GM12892 (cell line): ENCODE data around the gene IAH1. TPM values are rescaled to one million over a fixed set of nuclear protein-coding genes. Genes with fewer than 3 reads are reported as not detected.

Experiments used
- DNase-seq: peaks from one replicate; pipeline ENCODE4 v3.0.0; 2011; ENCODE audit not compliant: insufficient read length
- FAIRE-seq: peaks from 2 replicates; lab custom pipeline; 2011; peaks lifted over from hg19 to GRCh38; lab: Jason Lieb, UNC
- POLR2A ChIP-seq: IDR thresholded peaks from 2 replicates; pipeline ENCODE4 v1.6.1; 2011; ENCODE audit warnings: low read depth, low read length, control low read depth
- POLR2AphosphoS5 ChIP-seq: IDR thresholded peaks from 2 replicates; pipeline ENCODE4 v1.6.1; 2011; ENCODE audit warnings: low read depth, low read length, control low read depth
- TAF1 ChIP-seq: IDR thresholded peaks from 2 replicates; pipeline ENCODE4 v1.6.1; 2011; ENCODE audit warnings: low read depth, mild to moderate bottlenecking, control low read depth, low read length, borderline replicate concordance
- polyA plus RNA-seq: library from polyadenylated mRNA; unstranded; fragments of >200 nt; gene quantifications from one replicate; pipeline ENCODE4 v1.2.1, GENCODE V29; 2012; ENCODE audit warnings: missing spikeins, inconsistent platforms; ENCODE audit not compliant: missing spikeins

Gene IAH1, protein sequence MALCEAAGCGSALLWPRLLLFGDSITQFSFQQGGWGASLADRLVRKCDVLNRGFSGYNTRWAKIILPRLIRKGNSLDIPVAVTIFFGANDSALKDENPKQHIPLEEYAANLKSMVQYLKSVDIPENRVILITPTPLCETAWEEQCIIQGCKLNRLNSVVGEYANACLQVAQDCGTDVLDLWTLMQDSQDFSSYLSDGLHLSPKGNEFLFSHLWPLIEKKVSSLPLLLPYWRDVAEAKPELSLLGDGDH
- polyA plus RNA-seq = 81.6 TPM

DNA sequence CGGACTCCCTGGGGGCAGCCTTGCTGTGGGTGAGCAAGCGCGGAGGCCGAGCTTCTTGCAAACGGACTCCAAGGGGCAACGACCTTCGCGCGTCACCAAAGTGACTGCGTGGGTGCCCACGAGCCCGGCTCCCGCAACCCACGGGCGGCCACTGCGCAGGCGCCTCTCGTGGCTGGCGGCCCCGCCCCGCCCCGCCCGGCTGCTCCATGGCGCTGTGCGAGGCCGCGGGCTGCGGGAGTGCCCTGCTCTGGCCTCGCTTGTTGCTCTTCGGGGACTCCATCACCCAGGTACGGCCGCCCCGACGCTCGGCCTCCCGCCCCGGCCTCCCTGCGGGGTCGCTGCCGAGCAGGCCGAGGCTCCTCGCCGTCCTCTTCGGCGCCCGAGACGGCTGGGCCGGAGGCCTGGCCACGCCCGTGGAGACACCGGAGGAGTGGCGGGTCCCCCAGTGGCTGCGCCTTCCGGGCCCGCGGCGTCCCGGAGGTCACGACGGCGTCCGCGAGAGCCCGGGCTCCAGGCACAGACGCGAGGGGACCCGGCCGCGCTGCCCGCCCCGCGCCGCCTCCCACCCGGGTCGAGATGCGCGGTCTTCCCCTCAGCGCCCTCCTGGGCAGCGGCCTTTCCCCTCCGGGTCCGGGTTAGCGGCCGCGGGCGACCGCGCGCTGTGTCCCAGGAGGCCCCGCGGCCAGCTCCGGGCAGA, at the start of gene IAH1:
IAH1 (plus strand) TSS at position 191 of the 697 bp plus-strand sequence; CDS start at position 207, 16 bp downstream.
- TF ChIP-seq POLR2A (peak; percentile 67; the same call in 1 of the 2 replicates), POLR2AphosphoS5 (no peak; the same call in none of the 2 replicates), TAF1 (0 out of 2 replicates have a peak, but pooled peaks have one; percentile 18)
- peak; percentile 80 for FAIRE-seq
- peak; percentile 80 for DNase-seq

- DNase-seq (no peak), FAIRE-seq (no peak)
- TF ChIP-seq POLR2AphosphoS5 (no peak), POLR2A (no peak)
Measured at GRCh38 chr2:9428965-9429577, 45.3 kb upstream of the IAH1 start.

DNA sequence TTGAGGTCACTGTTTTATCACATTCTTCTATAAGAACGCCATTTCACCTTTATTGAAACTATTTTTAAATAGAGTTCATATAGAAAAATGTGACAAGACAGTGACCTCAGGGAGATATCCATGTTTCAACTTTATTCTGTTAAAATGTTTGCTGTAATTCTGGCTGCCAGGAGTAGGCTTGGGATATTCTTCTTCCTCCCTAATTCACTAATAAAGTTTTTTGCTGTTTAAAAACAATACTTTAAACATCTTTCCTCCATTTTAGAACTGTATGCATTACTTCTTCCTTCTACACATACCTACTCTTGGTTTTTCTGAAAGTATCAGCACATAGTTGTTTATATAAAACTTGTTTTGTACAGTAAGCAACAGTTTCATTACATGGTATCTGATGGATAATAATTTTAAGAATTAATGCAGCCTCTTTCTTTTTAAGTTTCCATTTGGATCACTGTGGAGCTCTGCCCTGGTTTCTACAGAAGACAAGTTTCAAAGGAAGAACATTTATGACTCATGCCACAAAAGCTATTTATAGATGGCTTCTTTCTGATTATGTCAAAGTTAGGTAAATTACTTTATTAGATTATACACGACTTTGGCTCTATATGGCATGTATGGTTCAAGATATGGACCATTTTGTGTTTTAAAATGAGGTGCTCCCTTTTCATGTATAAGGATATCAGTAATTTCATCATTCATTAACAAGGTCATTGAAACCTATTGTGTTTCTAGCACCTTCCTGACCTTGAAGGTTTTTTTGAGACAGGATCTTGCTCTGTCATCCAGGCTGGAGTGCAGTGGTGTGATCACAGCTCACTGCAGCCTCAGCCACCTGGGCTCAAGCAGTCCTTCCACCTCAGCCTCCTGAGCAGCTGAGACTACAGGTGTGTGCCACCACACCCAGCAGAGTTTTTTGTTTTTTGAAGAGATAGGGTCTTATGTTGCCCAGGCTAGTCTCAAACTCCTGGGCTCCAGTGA, 43.7 kb upstream of the IAH1 start:
- no peak for DNase-seq
- FAIRE-seq = peak; percentile 30
- no peak for TF ChIP-seq TAF1
- no peak for TF ChIP-seq POLR2AphosphoS5
- no peak for TF ChIP-seq POLR2A

DNA sequence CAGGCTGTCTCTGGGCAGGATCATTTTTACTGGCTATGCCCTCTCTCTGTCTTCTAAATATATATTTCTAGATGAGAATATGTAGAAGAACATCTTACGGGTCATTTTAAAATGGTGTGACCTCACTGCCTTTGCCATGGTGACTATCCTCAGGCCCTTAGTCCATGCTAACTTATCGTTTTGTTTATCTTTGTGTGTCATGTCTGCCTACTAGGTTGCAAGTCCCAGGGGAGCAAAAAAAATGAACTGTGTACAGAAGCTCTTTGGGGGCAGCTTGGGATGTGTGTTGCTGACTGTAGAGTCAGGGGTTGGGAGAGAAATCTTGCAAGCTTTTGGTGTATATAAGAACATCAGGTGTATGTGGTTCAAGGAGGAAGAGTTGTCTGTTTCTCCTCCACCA, 39.9 kb upstream of the IAH1 start:
- DNase-seq = no peak
- no peak for FAIRE-seq

DNA sequence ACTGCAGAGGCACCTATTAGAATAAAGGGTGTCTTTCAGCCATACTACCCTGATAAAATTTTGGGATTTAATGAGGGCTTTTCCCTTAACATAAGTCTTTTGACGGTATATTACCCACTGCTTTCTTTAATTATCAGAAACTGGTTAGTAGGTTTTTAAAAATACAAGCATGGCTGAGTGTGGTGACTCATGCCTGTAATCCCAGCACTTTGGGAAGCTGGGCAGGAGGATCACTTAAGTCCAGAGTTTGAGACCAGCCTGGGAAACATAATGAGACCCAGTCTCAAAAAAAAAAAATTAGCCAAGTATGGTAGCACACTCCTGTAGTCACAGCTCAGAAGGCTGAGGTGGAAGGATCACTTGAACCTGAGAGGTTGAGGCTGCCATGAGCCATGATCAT, 34.8 kb upstream of the IAH1 start:
- FAIRE-seq = no peak
- no peak for DNase-seq
- no peak for TF ChIP-seq POLR2A
- no peak for TF ChIP-seq TAF1
- no peak for TF ChIP-seq POLR2AphosphoS5

More for the DNA sequence above, 39.9 kb upstream of the IAH1 start:
- TF ChIP-seq POLR2AphosphoS5 = no peak
- TF ChIP-seq POLR2A = no peak
- no peak for TF ChIP-seq TAF1

GRCh38 chr2:9440058-9440727, 34.2 kb upstream of the IAH1 start:
- TF ChIP-seq POLR2A = no peak
- no peak for TF ChIP-seq TAF1
- TF ChIP-seq POLR2AphosphoS5 = no peak
- FAIRE-seq = no peak
- DNase-seq = no peak

- no peak for FAIRE-seq
Measured at GRCh38 chr2:9441556-9441955, 32.8 kb upstream of the IAH1 start.

GRCh38 chr2:9443526-9443925, 30.8 kb upstream of the IAH1 start:
- DNase-seq (no peak), FAIRE-seq (no peak)
- TF ChIP-seq TAF1 (no peak), POLR2AphosphoS5 (no peak), POLR2A (no peak)

More at GRCh38 chr2:9441556-9441955, 32.8 kb upstream of the IAH1 start:
- DNase-seq = no peak
- no peak for TF ChIP-seq TAF1
- TF ChIP-seq POLR2AphosphoS5 = no peak
- TF ChIP-seq POLR2A = no peak

GRCh38 chr2:9445089-9445488, 29.3 kb upstream of the IAH1 start:
- FAIRE-seq (no peak), DNase-seq (no peak)
- no peak for TF ChIP-seq POLR2AphosphoS5
- no peak for TF ChIP-seq POLR2A
- TF ChIP-seq TAF1 = no peak

- no peak for FAIRE-seq
- no peak for TF ChIP-seq TAF1
- no peak for TF ChIP-seq POLR2AphosphoS5
- no peak for TF ChIP-seq POLR2A
- DNase-seq = no peak
Measured at GRCh38 chr2:9451231-9451630, 23.1 kb upstream of the IAH1 start.
